ENCODE results near the gene FOXN4. TPM values are rescaled to one million over a fixed set of nuclear protein-coding genes. Genes with fewer than 3 reads are reported as not detected.

Gene FOXN4
- total and polyA plus RNA-seq, 2 of the 13 experiments (the other 11 are each of a cell fraction or from before 2014, with no cell fraction given) = 0.11 TPM; not detected in 1

- TF ChIP-seq HMGXB3 (CRISPR knock-in tag; IDR thresholded peaks at IDR 0.05; ENCODE audit: borderline replicate concordance) (no peak; the same call in 1 of the 2 replicates), RARG (CRISPR knock-in tag; IDR thresholded peaks at IDR 0.05; ENCODE audit: low read depth) (no peak), TBX3 (IDR thresholded peaks at IDR 0.05; ENCODE audit: borderline replicate concordance) (no peak), SATB2 (CRISPR knock-in tag; IDR thresholded peaks at IDR 0.05) (no peak), FOXC1 (CRISPR knock-in tag; IDR thresholded peaks at IDR 0.05; ENCODE audit: borderline replicate concordance) (no peak), NR0B2 (CRISPR knock-in tag; IDR thresholded peaks at IDR 0.05) (no peak), HDAC1 (CRISPR knock-in tag; IDR thresholded peaks at IDR 0.05) (peak; percentile 69; the same call in 1 of the 2 replicates), TSC22D2 (CRISPR knock-in tag; IDR thresholded peaks at IDR 0.05; ENCODE audit: borderline replicate concordance) (no peak), MEIS1 (CRISPR knock-in tag; IDR thresholded peaks at IDR 0.05; ENCODE audit: borderline replicate concordance) (no peak), PHF20 (CRISPR knock-in tag; IDR thresholded peaks at IDR 0.05) (no peak), MIER2 (CRISPR knock-in tag; IDR thresholded peaks at IDR 0.05) (peak; percentile 62; the same call in 1 of the 2 replicates), TAF15 (IDR thresholded peaks at IDR 0.05; ENCODE audit: low read depth, low read length, poor library complexity, severe bottlenecking) (no peak), ZNF121 (CRISPR knock-in tag; IDR thresholded peaks at IDR 0.05) (no peak), MTF1 (CRISPR knock-in tag; IDR thresholded peaks at IDR 0.05) (no peak), ZNF44 (CRISPR knock-in tag; IDR thresholded peaks at IDR 0.05) (no peak), TEAD3 (CRISPR knock-in tag; optimal IDR thresholded peaks at IDR 0.05; ENCODE audit: borderline replicate concordance) (no peak), ZEB1 (IDR thresholded peaks at IDR 0.05; ENCODE audit: insufficient replicate concordance, low read depth) (no peak), NFYC (CRISPR knock-in tag; IDR thresholded peaks at IDR 0.05) (peak; percentile 28; the same call in 1 of the 2 replicates), HHEX (CRISPR knock-in tag; IDR thresholded peaks at IDR 0.05) (0 out of 2 replicates have a peak, but pooled peaks have one; percentile 41), EED (CRISPR knock-in tag; IDR thresholded peaks at IDR 0.05) (no peak)
- TF ChIP-seq, protein P1, sequence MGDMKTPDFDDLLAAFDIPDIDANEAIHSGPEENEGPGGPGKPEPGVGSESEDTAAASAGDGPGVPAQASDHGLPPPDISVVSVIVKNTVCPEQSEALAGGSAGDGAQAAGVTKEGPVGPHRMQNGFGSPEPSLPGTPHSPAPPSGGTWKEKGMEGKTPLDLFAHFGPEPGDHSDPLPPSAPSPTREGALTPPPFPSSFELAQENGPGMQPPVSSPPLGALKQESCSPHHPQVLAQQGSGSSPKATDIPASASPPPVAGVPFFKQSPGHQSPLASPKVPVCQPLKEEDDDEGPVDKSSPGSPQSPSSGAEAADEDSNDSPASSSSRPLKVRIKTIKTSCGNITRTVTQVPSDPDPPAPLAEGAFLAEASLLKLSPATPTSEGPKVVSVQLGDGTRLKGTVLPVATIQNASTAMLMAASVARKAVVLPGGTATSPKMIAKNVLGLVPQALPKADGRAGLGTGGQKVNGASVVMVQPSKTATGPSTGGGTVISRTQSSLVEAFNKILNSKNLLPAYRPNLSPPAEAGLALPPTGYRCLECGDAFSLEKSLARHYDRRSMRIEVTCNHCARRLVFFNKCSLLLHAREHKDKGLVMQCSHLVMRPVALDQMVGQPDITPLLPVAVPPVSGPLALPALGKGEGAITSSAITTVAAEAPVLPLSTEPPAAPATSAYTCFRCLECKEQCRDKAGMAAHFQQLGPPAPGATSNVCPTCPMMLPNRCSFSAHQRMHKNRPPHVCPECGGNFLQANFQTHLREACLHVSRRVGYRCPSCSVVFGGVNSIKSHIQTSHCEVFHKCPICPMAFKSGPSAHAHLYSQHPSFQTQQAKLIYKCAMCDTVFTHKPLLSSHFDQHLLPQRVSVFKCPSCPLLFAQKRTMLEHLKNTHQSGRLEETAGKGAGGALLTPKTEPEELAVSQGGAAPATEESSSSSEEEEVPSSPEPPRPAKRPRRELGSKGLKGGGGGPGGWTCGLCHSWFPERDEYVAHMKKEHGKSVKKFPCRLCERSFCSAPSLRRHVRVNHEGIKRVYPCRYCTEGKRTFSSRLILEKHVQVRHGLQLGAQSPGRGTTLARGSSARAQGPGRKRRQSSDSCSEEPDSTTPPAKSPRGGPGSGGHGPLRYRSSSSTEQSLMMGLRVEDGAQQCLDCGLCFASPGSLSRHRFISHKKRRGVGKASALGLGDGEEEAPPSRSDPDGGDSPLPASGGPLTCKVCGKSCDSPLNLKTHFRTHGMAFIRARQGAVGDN (CRISPR knock-in tag; IDR thresholded peaks at IDR 0.05) = no peak; the same call in 1 of the 2 replicates
These were observed 31.0 kb downstream of the FOXN4 start (continued) for GRCh38 chr12:109277899-109278762.
